ENCODE results near the gene CABLES1. TPM values are rescaled to one million over a fixed set of nuclear protein-coding genes. Genes with fewer than 3 reads are reported as not detected.
"Not testable (repeated sequence)": the region's sequence is repeated elsewhere in the genome, so short reads cannot be mapped to it uniquely, and the experiment has no call there.

Gene CABLES1
- 1 to 10 TPM in 6 of 8 experiments, under 1 TPM in 2; 0.56 to 4.6 (median 2.4) TPM for total RNA-seq

GRCh38 chr18:23134780-23135549 is at the start of gene CABLES1:
TSS of gene CABLES1 (plus strand) at chr18:23135485. CDS start at chr18:23135763, 278 bp downstream.
- in situ Hi-C loops (cut with MboI; ENCODE audit: low pct_unique_long_range_greater_than_20kb in 2 of 9, low sequenced_read_pairs in 9 of 9, unreplicated experiment in 9 of 9) = loop anchor here in 5 of 9 experiments (10.0 to 25.0 kb wide), 4 partner anchors 240 to 302 kb away; a partner anchor contains a TSS
- Histone ChIP-seq H3K4me1 (replicated peaks in 1 of 2) (peaks cover 14 to 19% of the 10 kb centered on the region in 2 donors), H3K27ac (peak within 1 kb of the TSS in 1 of 2 donors; percentile 17), H3K4me3 (peak within 1 kb of the TSS; percentile 43 to 73 (median 58))
- ATAC-seq (replicated peaks in 6 of 8) = peak in 7 of 8 experiments; percentile 14 to 76 (median 68)
- 5 to 80% (median 21%) methylated on average over 1 to 17 of the region's 67 CpGs; no CpG with 5 or more reads in 6 of the 10 experiments for WGBS, 10 experiments

- ATAC-seq (replicated peaks in 6 of 8) = no peak
- 60 to 67% (median 63%) methylated on average over 1 to 3 of the region's 3 CpGs; no CpG with 5 or more reads in 5 of the 10 experiments for WGBS, 10 experiments
- in situ Hi-C loops (cut with MboI; ENCODE audit: low pct_unique_long_range_greater_than_20kb in 2 of 9, low sequenced_read_pairs in 9 of 9, unreplicated experiment in 9 of 9) = no loop called here
- H3K4me3 ChIP-seq = no peak overlapping the region
- H3K4me1 ChIP-seq (replicated peaks in 1 of 2) = no peaks in the 10 kb centered on the region
- no peak overlapping the region for H3K27ac ChIP-seq
Measured at GRCh38 chr18:23087352-23087751, 47.9 kb upstream of the CABLES1 start.

- in situ Hi-C loops (cut with MboI; ENCODE audit: low pct_unique_long_range_greater_than_20kb in 2 of 9, low sequenced_read_pairs in 9 of 9, unreplicated experiment in 9 of 9) = no loop called here
- no peaks in the 10 kb centered on the region for H3K4me1 ChIP-seq (replicated peaks in 1 of 2)
- WGBS, 10 experiments = 80 to 100% (median 93%) methylated on average over 1 to 7 of the region's 7 CpGs
- ATAC-seq (replicated peaks in 6 of 8) = no peak
- H3K27ac ChIP-seq = no peak overlapping the region
- H3K4me3 ChIP-seq = no peak overlapping the region
Measured at GRCh38 chr18:23088310-23088709, 47.0 kb upstream of the CABLES1 start.

GRCh38 chr18:23091017-23091993 is 44.0 kb upstream of the CABLES1 start:
- H3K27ac ChIP-seq; H3K4me1 ChIP-seq (replicated peaks in 1 of 2); ATAC-seq (replicated peaks in 6 of 8); in situ Hi-C loops (cut with MboI; ENCODE audit: low pct_unique_long_range_greater_than_20kb in 2 of 9, low sequenced_read_pairs in 9 of 9, unreplicated experiment in 9 of 9); H3K4me3 ChIP-seq: not testable (repeated sequence)
- WGBS, 10 experiments = 33 to 100% (median 86%) methylated on average over 2 to 8 of the region's 8 CpGs

- in situ Hi-C loops (cut with MboI; ENCODE audit: low pct_unique_long_range_greater_than_20kb in 2 of 9, low sequenced_read_pairs in 9 of 9, unreplicated experiment in 9 of 9) = no loop called here
- ATAC-seq (replicated peaks in 6 of 8) = no peak
- WGBS, 10 experiments = 87 to 100% (median 90%) methylated on average over 1 to 6 of the region's 9 CpGs; no CpG with 5 or more reads in 3 of the 10 experiments
- Histone ChIP-seq H3K4me1 (replicated peaks in 1 of 2) (peaks cover 0 to 4% of the 10 kb centered on the region in 2 donors), H3K27ac (no peak overlapping the region), H3K4me3 (no peak overlapping the region)
Measured at GRCh38 chr18:23092121-23092520, 43.2 kb upstream of the CABLES1 start.

- in situ Hi-C loops (cut with MboI; ENCODE audit: low pct_unique_long_range_greater_than_20kb in 2 of 9, low sequenced_read_pairs in 9 of 9, unreplicated experiment in 9 of 9); H3K4me3 ChIP-seq; H3K27ac ChIP-seq; H3K4me1 ChIP-seq (replicated peaks in 1 of 2); ATAC-seq (replicated peaks in 6 of 8): not testable (repeated sequence)
- WGBS, 10 experiments = 20 to 100% (median 90%) methylated on average over 1 to 4 of the region's 10 CpGs; no CpG with 5 or more reads in 3 of the 10 experiments
Measured at GRCh38 chr18:23093130-23093529, 42.2 kb upstream of the CABLES1 start.

- in situ Hi-C loops (cut with MboI; ENCODE audit: low pct_unique_long_range_greater_than_20kb in 2 of 9, low sequenced_read_pairs in 9 of 9, unreplicated experiment in 9 of 9) = no loop called here
- no peak for ATAC-seq (replicated peaks in 6 of 8)
- peaks cover 0 to 4% of the 10 kb centered on the region in 2 donors for H3K4me1 ChIP-seq (replicated peaks in 1 of 2)
- 87 to 100% (median 100%) methylated on average over 2 to 4 of the region's 9 CpGs; no CpG with 5 or more reads in 5 of the 10 experiments for WGBS, 10 experiments
- no peak overlapping the region for H3K4me3 ChIP-seq
- no peak overlapping the region for H3K27ac ChIP-seq
Measured at GRCh38 chr18:23093772-23094171, 41.5 kb upstream of the CABLES1 start.

GRCh38 chr18:23094411-23095190 is 40.7 kb upstream of the CABLES1 start:
- H3K4me3 ChIP-seq = no peak overlapping the region
- ATAC-seq (replicated peaks in 6 of 8) = peak in 1 of 8 experiments; percentile 29
- H3K4me1 ChIP-seq (replicated peaks in 1 of 2) = peaks cover 0 to 4% of the 10 kb centered on the region in 2 donors
- 0 to 100% (median 36%) methylated on average over 1 to 17 of the region's 18 CpGs for WGBS, 10 experiments
- no peak overlapping the region for H3K27ac ChIP-seq
- in situ Hi-C loops (cut with MboI; ENCODE audit: low pct_unique_long_range_greater_than_20kb in 2 of 9, low sequenced_read_pairs in 9 of 9, unreplicated experiment in 9 of 9) = no loop called here

GRCh38 chr18:23095463-23095862 is 39.8 kb upstream of the CABLES1 start:
- ATAC-seq (replicated peaks in 6 of 8) = no peak
- H3K4me3 ChIP-seq = no peak overlapping the region
- WGBS, 10 experiments = 60 to 100% (median 92%) methylated on average over 1 to 6 of the region's 6 CpGs; no CpG with 5 or more reads in 2 of the 10 experiments

GRCh38 chr18:23097016-23097415 is 38.3 kb upstream of the CABLES1 start:
- H3K4me3 ChIP-seq; H3K27ac ChIP-seq; H3K4me1 ChIP-seq (replicated peaks in 1 of 2); ATAC-seq (replicated peaks in 6 of 8); in situ Hi-C loops (cut with MboI; ENCODE audit: low pct_unique_long_range_greater_than_20kb in 2 of 9, low sequenced_read_pairs in 9 of 9, unreplicated experiment in 9 of 9): not testable (repeated sequence)
- 55 to 93% (median 71%) methylated on average over 1 to 6 of the region's 8 CpGs; no CpG with 5 or more reads in 3 of the 10 experiments for WGBS, 10 experiments

More at GRCh38 chr18:23095463-23095862, 39.8 kb upstream of the CABLES1 start:
- H3K27ac ChIP-seq = no peak overlapping the region
- in situ Hi-C loops (cut with MboI; ENCODE audit: low pct_unique_long_range_greater_than_20kb in 2 of 9, low sequenced_read_pairs in 9 of 9, unreplicated experiment in 9 of 9) = no loop called here
- H3K4me1 ChIP-seq (replicated peaks in 1 of 2) = peaks cover 0 to 4% of the 10 kb centered on the region in 2 donors

GRCh38 chr18:23099621-23100020 is 35.7 kb upstream of the CABLES1 start:
- Histone ChIP-seq H3K4me3 (no peak overlapping the region), H3K27ac (no peak overlapping the region), H3K4me1 (replicated peaks in 1 of 2) (peaks cover 0 to under 1% of the 10 kb centered on the region in 2 donors)
- 77 to 100% (median 92%) methylated on average over 1 to 4 of the region's 5 CpGs for WGBS, 10 experiments
- in situ Hi-C loops (cut with MboI; ENCODE audit: low pct_unique_long_range_greater_than_20kb in 2 of 9, low sequenced_read_pairs in 9 of 9, unreplicated experiment in 9 of 9) = no loop called here
- peak in 1 of 8 experiments; percentile 39 for ATAC-seq (replicated peaks in 6 of 8)

GRCh38 chr18:23101861-23102432 is 33.3 kb upstream of the CABLES1 start:
- Histone ChIP-seq H3K4me3 (no peak overlapping the region), H3K27ac (no peak overlapping the region), H3K4me1 (replicated peaks in 1 of 2) (no peaks in the 10 kb centered on the region)
- 64 to 98% (median 93%) methylated on average over 3 to 12 of the region's 12 CpGs for WGBS, 10 experiments
- in situ Hi-C loops (cut with MboI; ENCODE audit: low pct_unique_long_range_greater_than_20kb in 2 of 9, low sequenced_read_pairs in 9 of 9, unreplicated experiment in 9 of 9) = no loop called here
- ATAC-seq (replicated peaks in 6 of 8) = no peak

Data from motor neuron (in vitro differentiated cells).